GM18499 (cell line): ENCODE data around the gene CHCHD6.
A peak's percentile ranks its signal among the peaks of the same experiment; 100 is the strongest.

Experiments
- ATAC-seq: cut with Tn5 transposase; IDR thresholded peaks from one replicate; pipeline ENCODE4 v1.9.1; 2021; ENCODE audit warnings: moderate number of reproducible peaks; ENCODE audit not compliant: insufficient read depth, unreplicated experiment

The CHCHD6 gene

DNA sequence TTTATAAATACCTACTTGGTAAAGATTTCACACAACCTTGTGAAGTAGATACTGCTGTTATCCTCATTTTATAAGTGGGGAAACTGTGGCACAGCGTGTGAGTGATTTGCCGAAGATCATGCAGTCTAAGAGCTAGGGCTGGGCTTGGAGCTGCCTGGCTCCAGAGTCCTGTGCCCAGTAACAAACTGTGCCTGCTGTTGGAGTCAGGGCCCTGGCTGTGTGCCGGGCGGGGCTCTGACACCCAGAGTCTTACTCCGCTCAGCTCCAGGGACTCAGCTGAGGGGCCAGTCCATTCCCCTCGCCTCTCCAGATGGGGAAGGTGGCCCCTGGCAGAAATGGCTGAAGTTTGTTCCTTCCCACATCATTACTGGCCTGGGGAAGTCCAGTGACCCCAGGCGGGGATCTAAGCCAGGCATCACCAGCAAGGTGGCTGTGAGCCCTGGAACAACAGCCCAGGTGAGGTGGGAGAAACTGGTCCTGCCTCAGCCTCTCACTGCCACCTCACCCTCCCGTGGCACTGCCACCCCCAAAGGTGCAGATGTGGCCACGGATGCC, 261.6 kb downstream of the CHCHD6 start:
- no peak for ATAC-seq

DNA sequence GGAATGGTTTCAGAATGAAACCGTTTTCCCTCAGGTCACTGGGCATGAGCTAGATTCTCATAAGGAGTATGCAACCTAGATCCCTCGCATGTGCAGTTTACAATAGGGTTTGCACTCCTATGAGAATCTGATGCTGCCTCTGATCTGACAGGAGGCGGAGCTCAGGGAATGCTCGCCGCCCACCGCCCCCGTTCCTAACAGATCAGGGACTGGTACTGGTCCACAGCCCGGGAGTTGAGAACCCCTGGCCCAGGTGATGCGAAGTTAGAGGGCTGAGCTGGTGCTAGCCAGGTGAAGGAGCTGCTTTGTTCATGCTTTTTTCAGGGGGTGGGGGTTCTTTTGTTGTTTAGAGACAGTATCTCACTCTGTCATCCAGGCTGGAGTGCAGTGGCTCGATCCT, 263.3 kb downstream of the CHCHD6 start:
- ATAC-seq = no peak

DNA sequence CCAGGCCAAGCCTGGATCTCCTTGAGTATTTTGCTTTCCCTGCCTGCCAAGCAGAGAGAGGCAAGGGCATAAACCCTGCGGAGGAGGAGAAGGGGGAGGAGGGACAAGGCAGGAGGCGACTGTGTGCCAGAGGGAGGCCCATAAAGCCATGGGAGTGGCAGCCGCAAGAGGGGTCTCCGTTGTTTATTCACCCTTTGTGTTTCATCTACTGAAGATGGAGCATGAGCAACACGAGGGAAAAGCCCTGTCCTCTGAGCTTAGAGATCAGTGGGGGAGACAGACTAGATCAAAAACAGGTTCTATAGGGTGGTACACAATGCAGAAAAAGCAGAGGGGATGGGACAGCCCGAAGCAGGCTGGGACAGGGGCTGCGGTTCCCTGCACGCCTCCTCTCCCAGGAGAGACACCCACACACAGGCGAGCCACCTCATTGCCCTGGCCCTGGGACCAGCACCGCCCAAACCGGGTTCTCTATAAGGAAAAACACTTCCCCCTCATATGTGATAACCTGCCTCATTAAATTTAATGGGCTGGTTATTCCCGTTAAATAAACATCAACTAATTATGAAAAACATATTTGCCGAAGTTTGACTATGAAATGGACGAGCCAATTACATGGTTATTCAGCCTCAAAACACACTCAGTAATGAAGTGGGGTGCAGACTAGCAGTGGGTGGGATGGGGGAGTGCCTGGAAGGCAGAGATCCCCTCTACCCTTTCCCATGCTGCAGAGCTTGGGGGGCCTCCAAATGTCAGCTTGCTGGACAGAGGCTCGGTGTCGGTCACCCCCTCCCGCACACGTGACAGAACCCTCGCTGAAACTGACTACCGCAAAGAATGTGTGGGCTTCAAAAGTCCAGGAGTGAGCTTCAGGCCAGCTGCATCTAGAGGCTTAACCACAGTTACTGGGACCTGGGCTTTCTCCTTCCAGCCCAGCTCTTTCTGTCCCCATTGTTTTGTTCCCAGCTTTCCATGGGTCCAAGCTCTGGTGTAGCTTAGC, 264.7 kb downstream of the CHCHD6 start:
- no peak for ATAC-seq

DNA sequence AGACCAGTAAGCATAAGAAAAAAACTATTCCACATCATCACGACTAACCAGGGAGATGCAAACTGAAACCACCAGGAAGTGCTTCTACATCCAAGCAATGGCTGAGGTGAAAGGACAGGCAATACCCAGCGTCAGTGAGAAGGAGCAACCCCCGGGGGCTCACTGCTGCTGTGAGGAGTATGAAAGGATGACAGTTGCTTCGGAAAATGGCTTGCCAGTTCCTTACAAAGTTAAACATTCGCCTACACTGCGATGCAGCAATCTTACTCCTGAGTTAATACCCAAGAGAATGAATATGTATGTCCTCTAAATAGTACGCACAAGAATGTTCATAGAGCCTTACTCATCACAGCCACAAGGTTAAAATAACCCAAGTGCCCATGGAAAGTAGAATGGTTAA, 265.5 kb downstream of the CHCHD6 start:
- ATAC-seq = no peak

DNA sequence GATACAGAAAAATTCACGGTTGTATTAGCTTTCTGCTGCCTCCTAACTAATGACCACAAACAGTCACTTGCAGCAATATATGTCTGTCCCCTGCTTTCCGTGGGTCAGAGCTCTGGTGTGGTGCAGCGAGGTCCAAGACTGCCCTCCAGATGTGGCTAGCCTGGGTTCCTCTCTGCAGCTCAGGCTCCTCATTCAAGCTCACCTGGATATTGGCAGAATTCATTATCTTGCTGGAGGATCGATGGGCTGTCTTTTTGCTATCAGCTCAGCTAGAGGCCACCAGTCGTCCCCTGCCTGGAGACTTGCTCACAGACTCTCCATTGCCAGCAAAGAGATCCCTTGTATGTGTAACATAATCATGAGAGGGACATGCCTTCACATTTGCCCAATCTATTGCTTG, 266.1 kb downstream of the CHCHD6 start:
- ATAC-seq = no peak

DNA sequence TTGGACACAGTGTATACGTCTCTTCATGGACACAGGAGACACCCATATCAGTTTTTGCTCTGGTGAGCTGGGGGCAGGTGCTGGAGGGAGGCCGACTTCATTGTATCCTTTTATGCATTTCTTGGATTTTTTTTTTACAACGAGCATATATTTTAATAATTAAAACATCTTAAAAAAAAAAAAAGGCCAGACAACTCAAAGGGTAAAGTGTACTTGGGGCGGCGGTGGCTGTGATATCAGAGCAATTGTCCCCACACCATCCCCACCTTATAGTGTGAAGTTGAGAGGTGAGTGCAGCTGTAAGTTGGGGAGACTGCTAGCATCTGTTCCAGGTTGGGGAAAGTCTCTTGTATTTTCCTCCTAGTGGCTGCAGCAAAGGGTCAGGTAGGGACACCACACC, 266.9 kb downstream of the CHCHD6 start:
- ATAC-seq = no peak

DNA sequence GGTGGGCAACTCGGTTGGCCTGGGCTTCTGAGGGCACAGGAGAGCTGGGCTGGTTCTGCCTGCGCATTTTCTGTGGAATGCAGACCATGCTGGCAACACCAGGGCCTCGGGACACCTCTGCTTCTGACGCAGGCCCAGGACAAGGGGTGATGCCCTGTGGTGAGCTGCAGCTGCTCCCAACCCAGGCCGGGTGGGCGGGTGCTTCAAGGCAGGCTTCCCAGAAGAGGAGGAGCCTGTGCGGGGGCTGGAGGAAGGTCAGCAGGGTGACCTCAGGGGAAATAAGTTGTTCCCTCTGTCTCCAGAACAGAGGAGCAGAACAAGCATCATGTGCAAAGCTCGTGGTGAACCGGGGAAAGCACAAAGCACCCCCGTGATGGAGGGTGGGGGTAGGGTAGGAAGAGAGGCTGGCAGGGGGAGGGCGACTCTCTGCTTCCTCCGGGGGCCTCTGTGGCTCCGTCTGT, 267.9 kb downstream of the CHCHD6 start:
- no peak for ATAC-seq

DNA sequence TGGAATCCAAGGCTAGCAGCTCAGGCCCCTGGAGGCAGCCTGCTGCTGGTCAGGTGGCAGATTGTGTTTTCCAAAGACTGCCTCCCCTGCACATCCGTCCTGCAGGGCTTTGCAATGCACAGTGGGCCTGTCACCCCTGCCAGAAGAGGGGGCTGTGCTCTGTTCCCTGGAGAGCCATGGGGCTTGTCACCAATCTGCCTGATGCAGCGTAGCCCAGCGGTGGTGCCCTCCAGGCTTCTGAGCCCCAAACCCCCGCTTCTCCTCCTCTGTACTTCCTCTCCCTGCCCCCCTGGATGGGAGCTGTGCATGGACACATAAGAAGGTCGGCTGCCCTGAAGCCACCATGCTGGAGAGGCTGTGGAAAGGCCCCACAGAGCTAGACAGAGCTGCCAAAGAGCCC, 268.8 kb downstream of the CHCHD6 start:
- no peak for ATAC-seq

DNA sequence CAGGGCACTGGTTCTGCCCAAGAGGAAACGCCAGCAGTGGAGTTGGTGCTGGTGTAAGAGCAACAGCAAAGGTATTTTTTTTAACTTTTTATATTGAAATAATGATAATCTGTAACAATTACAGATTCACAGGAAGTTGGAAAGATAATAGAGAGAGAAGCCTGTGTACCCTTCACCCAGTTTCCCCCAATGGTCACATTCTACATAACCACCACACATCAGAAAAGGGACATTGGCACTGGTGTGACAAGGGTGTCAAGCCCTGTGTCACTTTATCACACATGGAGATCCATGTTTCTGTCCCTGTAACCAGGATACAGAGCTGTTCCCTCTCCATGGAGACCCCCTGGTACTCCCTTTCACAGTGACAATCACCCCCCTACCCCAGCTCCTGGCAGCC, 269.8 kb downstream of the CHCHD6 start:
- no peak for ATAC-seq

DNA sequence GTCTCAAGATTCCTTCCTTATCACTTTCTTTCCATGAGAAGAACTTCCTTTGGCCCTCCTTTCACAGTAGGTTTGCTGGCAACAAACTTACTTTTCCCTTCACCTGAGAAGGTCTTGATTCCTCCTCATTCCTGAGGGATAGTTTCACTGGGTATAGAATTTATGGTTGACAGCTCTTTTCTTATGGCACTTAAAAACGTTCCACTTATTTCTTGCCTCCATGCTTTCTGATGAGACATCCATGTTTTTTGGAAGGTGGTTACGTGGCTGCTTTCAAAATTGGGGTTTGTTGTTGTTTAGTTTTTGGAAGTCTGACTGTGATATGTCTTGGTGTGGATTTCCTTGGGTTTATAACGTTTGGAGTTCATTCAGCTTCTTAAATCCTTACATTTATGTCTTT, 270.7 kb downstream of the CHCHD6 start:
- no peak for ATAC-seq

DNA sequence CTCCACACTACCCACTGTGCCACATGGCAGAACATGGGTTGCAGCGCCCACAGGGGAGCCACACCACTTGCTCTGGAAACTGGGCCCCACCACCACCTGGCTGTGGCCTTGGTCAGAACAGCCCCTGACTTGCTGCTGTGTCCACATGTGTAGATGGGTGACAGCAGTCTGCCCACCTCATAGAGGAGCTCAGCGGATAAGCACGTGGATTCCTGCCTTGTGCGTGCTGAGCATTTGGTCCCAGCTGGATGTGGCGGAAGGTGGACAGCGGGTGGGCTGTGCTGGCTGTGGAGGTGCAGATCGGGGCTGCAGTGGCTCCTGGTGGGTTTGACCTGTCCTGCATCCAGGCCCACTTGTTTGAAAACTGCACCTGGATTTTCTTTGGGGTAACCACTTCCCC, 272.9 kb downstream of the CHCHD6 start:
- no peak for ATAC-seq

DNA sequence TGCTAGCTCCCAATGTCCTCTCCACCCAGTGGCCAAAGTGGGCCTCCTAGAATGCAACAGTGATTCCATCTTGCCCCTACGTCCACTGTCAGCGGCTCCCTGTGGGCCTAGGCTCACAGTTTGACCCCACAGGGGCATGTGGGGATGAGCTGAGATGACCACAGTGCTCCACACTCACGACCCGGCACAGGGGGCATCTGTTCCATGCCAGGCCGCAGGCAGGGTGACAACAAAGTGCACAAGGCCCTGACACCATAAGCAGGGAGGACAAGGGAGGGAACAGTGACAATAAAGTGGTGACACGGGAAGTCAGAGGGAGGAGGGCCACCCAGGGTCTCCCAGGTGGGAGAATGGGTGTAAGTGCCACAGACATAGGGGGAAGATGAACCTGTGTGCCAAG, 273.8 kb downstream of the CHCHD6 start:
- ATAC-seq = no peak

DNA sequence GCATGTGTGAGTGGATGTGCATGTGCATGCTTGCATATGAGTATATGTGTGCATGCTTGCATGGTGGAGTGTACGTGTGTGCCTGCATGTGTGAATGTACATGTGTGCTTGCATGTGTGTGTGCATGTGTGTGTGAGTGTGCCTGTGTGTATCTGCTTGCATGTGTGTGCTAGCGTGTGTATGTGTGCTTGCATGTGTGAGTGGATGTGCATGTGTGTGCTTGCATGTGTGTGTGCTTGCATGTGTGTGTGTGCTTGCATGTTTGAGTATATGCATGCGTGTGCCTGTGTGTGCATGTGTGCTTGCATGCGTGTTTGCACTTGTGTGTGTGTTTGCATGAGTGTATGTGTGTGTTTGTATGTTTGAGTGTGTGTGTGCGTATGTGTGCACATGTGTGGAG, 274.3 kb downstream of the CHCHD6 start:
- ATAC-seq = no peak

DNA sequence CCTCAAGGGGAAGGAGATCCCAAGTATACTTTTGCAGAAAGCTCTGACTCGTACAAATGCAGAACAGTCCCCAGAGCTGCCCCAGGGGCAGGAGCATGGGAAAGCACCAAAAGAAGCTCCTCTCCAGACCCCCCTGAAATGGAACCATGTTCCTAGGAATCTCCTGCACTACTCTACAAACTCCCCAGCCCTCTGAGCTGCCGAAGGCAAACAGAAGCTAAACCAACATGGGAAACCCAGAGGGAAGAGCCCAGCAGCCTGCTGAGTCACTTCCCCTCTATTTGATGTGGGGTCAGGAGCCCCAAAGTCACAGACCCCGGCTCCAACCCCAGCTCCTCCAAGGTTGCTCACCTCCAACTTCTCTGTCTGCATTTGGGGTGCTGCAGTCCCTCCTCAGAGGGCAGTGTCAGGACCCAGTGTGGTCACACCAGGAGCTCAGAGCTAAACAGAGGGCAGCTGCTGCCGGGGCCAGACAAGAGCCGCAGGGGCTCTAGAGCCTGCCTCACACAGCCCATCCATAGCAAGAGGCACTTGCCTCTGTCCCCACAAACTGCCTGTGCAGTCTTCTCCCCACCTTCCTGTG, 275.1 kb downstream of the CHCHD6 start:
- no peak for ATAC-seq

DNA sequence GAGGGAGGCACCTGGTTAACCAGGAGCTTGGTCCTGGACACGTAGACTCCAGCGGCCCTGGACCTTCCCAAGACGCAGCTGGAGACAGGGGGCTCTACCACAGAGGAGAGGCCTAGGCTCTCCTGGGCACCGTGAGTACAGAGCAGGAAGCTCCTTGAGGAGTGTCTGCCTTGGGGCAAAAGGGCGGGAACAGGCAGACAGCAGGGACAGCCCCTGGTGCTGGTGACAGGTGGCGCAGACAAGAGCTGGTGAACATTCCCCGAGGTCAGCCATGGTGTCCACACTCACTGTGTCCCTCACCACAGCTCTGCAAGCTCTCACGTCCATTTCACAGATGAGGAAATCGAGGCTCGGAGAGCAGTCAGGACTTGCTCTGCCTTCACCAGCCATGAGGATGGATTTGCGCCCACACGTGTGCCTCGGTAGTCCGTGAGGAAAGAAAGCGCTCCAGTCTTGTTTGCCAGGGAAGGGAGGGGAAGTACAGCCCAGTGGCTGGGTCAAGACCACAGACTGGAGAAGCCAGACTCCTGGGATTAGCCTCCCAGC, 276.3 kb downstream of the CHCHD6 start:
- no peak for ATAC-seq

DNA sequence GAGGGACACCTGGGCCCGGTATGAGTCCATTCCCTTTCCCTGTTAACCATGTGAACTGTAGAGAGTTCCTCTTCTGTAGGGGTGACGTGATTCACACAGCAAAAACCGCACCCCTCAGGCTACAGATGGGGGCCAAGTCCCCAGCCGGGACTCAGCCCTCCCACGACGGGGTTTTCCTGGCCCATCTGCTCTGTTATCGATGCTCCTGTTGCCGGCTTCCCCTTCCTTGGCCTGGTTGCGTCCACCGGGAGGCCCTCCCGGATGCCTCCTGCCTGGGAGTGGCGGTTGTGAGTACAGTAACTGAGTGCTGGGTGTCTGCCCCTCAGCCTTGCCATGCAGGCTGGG, 278.1 kb downstream of the CHCHD6 start:
- peak; percentile 45 for ATAC-seq

DNA sequence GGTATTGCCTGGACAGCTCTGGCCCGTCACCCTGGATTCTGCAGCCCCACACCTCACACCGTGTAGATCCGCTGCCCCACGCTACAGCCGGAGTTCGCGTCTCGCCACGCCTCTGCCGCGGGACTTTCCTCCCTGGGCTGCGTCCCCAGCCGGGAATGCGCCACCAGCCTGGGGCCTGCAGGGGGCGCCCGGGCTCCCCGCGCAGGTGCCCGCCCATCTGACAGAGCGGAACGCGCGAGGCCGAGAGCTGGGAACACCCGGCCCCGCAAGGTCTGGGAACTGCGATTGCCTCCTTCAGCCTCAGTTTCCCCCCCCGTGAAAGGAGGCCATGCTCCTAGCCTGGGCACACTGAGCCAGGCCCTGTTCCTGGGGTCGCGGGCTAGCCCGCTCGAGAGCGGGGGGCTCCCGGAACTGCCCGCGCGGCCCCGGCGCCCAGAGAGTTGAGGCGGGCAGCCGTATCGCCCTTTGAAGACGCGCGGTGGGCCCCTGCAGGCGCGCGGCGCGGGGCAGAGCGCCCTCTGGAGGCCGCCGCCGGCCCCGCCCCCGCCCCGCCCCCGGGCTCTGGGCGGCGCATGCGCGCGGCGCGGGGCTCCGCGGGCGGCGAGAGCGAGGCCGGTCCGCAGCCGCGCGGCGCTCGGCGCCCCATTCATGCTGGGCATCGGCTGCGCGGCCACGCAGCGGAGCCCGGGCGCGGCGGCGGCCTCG, 278.6 kb downstream of the CHCHD6 start, which contains the start of gene PLXNA1:
TSS of gene PLXNA1 (plus strand) at position 645 of the 705 bp plus-strand sequence. CDS start 5,479 bp downstream, outside the sequence.
- peak; percentile 30 for ATAC-seq

DNA sequence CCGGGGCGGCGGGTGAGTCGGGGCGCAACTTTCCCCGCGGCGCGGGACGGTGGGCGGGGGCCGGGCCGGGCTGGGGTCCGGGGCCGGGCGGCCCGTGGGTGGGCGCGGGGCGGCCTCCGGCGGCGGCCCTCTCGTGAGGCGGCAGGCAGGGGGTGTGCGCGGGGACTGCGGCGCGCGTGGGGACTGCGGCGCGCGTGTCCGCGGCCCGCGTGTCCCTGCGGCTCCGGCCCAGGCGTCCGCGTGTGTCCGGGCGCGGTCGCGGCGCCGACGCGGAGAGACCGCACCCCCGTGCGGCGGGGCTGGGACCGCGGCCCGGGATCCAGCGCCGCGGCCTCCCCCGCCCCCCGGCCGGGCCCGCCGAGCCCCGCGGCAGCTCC, 279.2 kb downstream of the CHCHD6 start:
- ATAC-seq = peak; percentile 5

DNA sequence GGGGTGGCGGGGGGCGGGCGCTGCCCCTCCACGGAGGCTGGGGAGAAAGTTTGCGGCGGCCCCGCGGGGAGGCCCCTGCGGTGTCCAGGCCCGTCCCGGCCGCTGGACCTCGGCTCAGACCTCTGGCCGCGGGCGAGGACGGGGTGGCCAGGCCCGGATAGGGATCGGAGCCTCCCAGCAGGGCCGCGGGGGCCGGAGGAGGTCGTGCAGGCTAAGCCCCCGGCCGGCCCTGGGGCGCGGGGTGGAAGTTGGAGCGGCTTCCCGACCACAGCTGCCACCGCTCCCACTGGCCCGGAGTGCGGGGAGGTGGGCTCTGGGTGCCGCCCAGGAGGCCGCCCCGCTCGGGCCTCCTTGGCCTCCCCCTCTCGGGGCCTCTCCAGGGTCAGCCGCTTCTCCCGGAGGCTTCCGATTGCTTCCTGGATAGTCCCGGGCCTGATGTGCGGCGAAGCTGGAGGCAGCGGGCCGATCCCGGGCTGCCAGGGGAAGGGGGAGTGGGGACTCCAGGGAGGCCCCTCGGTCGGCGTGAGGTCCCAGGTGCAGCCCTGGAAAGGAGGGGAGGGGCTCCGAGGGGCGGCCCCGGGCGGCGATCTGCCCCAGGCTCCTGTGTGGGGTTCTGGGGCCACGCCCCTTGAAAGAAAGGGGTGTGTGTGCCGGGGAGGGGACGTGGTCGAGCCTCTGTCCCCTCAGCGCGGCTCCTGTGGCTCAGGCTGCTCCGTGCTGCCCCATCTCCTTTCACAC, 279.8 kb downstream of the CHCHD6 start:
- no peak for ATAC-seq
